ENCODE data around the gene RNF44. TPM values are rescaled to one million over a fixed set of nuclear protein-coding genes. Genes with fewer than 3 reads are reported as not detected.
"Not testable (repeated sequence)": the region's sequence is repeated elsewhere in the genome, so short reads cannot be mapped to it uniquely, and the experiment has no call there.

The RNF44 gene
- polyA plus RNA-seq, 1 donor = 35.5 TPM

DNA sequence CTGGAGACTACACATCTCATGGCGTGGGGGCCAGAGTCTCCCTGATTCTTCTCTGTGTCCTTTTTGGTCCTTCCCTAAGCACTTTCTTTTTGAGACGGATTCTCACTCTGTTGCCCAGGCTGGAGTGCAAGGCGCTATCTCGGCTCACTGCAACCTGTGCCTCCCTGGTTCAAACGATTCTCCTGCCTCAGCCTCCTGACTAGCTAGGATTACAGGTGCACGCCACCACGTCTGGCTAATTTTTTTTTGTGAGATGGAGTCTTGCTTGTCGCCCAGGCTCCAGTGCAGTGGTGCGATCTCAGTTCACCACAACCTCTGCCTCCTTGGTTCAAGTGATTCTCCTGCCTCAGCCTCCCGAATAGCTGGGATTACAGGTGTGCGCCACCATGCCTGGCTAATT lies 13.7 kb upstream of the RNF44 start:
- DNase-seq = not testable (repeated sequence)

DNA sequence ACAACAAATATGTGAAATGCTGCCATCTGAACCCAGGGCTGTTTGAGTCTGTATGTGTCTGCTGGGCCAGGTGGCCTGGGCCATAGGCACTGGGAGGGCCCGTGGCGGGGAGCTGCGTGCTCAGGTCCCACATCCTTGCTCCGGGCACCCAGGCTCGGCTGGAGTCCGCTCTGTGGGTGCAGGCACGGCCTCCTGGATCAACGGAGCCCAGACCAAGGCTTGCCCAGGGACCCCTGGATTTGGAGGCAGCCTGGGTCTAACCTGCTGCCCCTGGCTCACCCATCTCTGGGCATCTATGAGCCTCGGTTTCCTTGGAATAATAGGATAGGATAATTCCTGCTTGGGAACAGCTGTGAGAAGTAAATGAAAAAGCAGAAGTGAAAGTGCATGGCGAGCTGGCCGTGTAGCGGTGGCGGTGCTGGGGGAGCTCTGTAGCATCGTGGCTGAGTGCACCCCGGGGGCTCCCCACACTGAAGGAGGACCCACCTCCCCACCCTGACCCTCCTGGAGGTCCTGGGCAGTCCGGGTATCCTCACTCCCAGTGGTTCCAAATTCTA lies 13.2 kb upstream of the RNF44 start:
- no peak for DNase-seq

DNA sequence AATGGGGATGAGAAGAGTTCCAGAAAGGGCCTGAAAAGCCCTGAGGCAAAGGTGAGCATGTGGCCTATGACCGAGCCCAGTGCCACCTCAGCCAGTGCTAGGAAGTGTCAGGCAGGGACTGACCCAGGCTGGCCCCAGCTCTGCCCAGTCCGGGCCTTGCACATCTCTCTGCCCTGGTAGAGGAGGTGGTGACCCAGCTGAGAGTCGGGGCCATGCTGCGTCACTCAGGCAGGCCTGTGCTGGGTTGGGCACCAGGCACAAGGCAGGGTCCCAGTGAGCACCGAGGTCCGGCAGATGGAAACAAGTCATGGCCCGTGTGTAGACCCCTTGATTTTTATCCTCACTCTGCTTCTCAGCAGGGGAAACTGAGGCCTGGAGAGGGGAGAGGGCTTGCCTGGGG lies 12.7 kb upstream of the RNF44 start:
- DNase-seq = no peak

DNA sequence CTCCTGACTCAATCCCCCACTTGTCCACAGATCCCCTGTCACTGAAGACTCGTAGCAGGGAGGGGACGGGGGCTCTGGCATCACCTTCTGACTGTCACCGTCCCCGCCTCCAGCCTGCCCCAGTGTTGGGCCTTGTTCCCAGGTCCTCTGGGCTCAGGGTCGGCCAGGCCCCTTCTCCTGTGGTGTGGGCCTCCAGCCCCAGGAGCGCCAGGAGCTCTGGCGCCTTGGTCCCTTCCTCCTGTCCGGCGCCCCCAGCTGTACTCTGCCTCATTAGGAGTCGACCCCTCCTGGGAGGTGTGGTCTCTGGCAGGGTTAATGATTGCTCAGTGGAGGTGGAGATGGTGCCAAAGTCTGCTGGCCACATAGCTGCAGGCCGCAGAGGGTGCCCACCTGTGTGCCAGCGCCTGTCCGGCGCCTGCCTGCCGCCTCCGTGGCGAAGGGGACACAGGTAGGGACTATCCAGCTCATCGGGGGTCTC lies 11.8 kb upstream of the RNF44 start, which contains the start of gene CDHR2:
Gene CDHR2, plus strand, starts transcription at position 376 of the 478 bp plus-strand sequence. CDS start 16,011 bp downstream, outside the sequence.
- DNase-seq = no peak

DNA sequence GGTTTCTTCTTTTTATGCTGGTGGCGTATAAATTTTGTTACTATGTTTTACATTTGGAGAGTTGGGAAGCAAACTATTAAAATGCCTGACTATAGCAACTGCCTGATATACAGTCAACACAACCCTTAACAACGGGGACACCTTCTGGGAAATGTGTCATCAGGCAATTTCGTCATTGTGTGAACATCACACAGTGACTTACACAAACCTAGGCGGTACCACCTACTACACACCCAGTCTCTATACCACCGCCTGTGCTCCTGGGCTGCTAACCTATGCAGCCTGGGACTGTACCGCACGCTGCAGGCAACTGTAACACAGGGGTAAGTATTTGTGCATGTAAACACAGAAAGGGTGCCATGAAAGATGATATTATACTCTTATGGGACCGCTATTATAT lies 10.6 kb upstream of the RNF44 start:
- no peak for DNase-seq

DNA sequence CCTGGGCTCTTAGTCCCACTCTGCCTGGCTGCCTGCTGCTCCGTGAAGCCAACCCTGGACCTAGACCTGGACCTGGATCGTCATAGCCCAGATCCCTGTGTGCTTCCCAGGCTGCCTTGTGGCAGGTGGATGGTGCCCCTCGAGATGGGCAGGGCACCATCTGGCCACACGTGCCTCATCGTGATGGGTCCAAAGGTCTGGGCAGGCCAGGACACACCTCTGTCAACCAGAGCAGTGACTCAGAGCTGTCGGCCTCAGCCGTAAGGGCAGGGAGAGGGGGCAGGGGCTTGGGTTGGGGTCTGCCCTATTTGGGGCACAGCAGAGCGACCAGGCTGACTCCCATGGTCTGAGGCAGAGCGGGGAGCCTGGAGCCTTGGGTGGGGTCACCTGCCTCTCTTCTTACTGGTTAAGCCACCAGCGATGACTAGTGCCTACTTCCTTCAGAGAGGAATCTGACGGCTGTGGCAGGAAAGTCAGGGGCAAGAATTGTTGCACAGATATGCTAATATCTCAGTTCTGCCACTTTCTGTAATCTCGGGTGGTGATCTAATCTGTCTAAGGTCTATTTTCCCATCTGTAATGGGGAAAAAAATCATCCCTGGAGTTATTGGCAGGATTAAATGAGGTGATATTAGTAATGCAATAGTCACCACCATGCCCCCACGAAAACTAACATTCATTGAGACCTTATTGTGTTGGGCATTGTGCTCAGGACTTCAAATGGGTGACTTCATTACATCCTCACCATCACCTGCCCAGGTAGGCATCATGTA lies 8.7 kb upstream of the RNF44 start:
- no peak for DNase-seq

DNA sequence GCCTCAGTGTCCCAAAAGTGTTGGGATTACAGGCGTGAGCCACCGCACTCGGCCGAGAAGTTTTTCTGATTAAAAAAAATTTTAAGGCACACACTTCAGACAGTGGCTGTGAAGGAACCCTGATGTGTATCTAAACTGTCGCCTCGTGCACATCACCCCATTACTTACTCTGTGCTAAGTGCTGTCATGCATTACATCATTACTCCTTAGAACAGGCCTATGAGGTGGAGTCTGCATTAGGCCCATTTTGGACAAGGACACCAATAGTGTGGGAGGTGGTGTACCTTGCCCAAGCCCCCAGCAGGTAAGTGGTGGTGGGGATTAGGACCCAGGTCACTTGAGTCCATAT lies 8.2 kb upstream of the RNF44 start:
- DNase-seq = no peak

DNA sequence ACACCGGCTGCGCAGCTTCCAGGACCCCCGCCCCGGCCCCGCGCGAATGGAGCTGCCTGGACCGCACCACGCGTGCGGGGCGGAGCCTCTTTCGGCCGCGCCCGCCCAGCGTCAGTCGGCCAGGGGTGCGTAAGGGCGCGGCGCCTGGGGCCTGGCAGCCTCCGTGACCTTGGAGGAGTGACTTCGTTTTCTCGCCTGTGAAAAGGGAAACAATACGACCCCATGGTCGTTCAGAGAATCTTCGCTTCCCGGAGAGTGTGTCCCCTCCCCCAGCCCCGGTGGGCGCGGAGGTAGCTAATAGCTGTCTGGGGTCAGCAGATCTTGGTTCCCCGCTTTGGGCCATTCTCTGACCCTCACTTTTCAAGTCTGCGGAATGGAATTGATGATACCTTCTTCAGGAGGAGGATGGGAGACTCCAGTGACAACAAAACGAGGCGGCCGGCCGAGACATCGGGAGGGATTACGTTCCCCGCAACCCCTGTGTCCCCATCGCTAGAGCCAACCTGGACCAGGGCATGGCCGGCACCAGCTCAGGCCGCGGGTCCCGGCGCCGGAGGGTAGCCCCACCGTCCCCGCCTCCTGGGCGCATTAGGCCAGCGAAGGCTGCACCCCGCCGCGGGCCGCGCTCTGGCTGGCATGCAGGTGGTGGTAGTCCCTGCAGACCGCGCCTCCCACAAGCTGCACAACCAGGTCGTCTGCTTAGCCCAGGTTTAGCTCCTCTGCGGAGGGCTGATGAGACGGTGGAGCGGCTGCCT lies 6.4 kb upstream of the RNF44 start:
- peak; percentile 68 for DNase-seq

DNA sequence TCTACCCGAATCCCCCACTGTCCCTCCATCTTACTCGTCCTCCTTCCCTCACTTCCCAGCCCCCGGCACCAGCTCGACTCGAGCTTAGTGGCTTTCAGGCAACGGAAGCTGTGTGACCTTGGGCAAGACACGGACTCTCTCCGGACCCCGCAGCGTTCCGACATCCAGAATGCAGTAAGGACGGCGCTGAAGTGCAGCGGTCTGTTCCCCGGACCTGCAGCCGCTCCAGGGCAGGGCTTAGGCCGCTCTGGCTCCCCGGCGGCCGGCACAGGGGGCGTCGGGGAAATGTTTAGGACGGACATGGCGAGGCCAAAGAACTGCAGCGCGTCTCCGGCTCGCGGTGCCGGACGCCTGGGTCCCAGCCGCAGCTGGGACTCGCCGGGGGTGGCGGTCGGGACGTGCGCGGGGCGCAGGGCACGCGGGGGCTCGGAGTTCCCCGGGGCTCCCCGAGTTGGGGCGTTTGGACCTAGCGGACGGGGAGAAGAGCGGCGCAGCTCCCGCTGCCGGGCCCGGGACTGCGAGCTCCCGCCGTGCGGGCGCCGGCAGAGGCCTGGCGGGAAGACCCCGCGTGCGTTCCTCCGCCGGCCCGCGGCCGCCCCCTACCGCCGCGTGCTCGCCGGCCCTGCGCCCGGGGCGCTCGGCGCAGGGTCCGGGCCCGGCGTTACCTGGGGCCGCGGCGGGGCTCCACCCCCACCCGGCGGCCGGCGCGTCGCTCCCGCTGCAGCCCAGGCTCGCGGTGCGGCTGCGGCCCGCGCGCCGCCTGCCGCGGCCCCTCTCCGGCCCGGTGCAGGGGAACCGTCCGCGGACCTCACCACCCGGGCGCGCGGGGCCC lies 5.6 kb upstream of the RNF44 start:
- DNase-seq = peak; percentile 51

DNA sequence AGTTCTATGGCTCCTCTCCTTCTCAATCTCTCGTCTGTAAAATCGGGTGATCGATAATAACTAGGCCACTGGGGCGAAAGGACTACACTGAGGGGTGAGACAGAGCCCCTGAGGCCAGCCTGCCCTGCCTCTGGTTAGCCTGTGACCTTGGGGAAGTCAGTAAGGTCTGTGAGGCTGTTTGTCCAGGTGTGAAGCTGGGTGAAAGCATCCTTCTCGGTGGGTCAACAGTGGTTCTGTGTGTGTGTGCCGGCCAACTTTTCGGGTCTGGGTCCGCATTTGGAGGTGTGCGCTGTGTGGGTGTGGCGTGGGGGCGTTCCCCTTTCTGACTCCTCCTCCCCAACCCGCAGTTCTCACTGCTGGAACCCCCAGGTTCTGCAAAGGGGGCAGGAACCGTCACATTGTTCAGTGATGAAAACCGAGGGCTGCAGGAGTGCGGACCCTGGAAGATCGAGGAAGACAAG lies 5.0 kb upstream of the RNF44 start:
- no peak for DNase-seq

DNA sequence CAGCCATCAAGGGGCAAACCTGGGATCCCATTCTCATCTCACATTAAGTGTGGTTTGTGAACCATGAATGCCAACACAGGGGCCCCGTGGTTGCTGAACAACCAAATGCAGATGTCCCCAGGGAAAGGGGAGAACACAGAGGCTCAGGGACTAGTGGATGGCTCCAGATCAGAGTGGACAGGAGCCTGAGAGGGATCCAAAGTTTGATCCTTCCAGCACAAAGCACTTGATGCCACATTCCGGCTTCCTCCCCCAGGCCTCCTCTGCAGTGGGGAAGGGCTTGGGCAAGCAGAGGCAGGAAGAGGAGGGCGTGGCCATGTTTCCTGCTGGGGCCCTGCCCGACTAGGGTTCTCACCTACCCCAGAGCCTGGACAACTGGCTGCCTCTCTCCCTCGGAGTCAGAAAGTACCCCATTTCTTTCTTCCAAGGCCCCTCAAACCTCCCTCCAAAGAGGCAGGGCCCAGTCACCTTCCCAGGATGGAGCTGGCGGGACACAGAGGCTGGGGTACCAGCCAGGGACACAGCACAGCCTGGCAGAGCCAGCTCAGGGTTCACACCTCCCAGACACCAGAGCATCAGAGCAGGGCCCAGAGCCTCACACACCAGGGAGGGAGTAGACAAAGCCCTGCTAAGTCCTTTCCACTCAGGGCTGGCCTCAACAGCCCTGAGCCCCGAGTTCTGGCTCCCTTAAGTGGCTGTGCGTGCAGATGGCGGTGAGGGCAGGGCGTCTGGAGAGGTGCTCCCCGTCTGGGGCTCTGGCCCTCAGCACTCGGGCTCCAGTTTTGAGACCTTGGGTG lies 4.3 kb upstream of the RNF44 start:
- peak; percentile 16 for DNase-seq

DNA sequence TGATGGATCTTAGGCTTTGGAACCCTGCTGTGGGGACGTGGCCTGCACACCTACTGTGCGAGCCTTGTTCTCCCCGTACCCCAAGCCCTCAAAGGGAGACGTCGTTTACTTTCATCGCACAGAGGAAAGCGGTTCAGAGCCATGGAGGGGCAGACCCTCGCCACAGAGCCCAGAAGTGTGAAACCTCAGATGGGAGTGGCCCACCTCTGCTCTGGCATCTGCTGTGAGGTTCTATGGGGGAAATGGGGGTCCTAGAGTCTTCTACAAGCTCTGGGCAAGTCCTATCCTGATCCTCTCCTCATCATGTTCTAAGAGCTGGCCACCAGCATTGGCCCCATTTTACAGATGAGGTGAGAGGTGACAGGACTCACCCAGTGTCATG lies 3.7 kb upstream of the RNF44 start:
- DNase-seq = no peak

DNA sequence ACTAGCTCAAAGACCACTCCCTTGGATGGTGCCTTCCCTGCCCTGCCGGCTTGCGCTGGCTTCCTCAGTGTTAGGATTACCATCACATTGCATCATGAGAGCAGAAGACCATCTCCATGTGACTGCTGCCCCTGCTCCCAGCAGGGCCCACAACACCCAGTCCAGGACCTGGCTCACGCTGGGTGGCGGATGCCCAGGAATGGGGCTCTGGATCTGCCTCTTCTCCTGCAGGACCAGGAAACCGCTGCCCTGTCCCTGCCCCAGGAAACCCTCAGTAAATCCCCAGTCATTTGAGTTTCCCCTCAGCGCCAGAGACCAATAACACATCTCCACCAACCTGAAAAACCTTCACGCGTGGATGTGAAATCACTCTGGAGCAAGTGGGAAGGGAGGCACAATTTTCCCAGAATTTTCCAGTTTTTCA lies 3.3 kb upstream of the RNF44 start:
- DNase-seq = no peak

DNA sequence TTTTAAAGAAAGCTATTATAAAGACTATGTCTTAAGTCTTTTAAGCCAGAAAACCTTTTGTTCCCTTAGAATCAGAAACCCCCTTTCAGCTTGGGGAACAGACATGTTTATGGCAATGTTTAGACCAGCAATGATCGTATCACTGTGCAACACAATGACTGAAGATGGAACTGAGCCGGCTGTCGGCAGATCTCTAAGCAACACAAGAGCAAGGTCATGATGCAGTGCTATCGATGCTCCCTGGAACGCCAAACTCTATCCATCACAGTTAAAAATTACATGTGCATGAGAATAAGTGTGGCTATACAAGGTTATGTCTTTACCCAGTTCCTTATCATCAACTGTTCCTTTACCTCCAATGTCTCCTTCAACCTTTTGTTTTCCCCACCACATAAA lies 1.8 kb upstream of the RNF44 start:
- no peak for DNase-seq

DNA sequence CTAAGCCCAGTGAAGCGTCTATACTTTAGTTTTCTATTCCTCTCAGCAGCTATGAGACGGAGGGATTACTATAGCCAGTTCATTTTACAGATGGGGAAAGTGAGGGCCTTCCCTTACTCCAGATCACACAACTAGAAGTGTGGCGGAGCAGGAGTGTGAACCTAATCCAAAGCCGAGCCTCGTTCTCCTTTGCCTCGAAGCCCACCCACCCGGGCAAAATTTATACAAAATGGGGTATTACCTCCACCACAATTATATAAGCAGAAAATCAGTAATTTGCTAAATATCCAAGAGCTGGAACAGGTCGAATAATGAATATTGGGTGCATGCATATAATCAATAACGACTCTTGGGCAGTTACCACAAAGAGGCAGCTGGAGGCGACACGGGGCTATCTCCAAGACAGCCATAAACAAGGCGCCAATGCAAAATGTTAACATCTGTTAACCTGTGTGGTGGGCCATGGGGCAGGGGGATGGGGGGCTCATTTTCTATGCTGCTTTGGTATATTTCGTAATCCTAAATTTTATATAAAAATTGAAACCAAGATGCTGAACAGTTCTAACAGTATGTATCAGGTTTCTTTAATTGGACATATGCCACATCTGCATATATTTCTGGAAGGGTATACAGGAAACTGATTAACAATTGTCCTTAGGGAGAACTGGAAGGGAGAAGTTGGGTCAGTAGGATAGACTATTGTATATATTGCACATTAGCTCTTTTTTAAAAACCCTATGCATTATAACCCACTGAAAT lies 1.2 kb upstream of the RNF44 start:
- DNase-seq = no peak

DNA sequence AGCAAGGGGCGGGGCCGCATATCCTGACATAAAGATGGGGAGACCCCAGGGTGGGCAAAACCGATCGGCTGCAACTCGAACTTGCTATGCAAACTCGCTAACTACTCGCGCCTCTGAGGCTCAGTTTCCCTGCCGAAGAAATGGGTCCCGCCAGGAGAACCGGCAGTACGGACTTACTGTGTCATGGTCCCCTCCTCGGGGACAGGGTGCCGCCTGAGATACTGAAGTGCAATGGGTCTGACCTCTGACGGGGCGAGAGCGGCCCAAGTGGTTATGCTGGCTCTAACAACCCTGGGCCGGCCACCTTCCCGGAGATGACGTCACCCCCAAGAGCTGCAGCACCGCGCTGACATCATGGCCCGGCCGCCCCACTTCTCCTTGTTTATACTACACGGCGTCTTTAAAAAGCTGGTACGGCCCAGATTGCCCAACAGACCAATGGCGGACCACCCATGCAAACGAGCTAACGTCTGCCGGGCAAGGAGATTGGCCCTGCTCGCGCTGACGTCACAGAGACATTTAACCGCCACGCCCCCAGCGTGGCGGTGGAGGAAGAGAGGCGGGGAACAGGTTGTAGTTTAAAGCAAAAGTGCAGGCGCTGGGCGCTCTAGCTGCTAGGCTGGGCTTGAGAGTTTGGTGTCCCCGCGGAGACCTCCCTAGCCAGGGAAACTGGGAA lies 490 bp upstream of the RNF44 start:
- peak; percentile 100 for DNase-seq

DNA sequence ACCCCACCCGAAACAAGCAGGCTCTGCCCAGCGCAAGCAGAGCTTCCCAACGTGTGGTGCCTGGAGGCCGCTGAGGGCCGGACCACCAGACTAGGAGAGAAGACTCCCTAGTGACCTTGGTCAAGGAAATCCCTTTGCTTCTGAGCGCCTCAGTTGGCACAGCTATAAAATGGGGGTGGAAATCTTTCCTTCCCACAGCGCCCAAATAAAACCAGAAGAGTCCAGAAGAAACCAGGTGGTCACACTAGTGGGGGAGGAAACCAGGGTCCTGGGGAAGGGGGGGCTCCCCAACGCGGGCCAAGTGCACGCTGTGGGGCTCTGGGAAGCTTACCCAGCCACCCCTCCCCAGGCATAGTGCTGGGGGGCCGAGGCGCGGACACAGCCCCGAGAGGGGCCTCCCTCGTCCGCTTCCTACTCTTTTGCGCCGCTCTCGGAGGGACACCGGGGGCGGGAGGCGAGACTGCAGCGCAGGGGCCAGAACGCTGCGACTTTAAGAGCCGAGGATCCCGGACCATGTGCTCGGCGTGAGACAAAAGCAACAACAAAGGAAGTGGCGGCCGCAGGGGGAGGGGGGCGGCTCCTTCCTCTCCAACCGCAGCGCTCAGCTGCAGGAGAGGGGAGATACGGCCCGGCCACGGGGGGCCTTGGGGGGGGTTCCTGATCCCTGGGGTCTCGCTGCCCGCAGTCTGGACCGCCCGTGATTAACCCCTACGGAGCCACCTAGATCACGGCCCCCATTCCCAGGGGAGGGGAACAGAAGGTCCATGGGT lies 885 bp downstream of the RNF44 start:
- peak; percentile 86 for DNase-seq

DNA sequence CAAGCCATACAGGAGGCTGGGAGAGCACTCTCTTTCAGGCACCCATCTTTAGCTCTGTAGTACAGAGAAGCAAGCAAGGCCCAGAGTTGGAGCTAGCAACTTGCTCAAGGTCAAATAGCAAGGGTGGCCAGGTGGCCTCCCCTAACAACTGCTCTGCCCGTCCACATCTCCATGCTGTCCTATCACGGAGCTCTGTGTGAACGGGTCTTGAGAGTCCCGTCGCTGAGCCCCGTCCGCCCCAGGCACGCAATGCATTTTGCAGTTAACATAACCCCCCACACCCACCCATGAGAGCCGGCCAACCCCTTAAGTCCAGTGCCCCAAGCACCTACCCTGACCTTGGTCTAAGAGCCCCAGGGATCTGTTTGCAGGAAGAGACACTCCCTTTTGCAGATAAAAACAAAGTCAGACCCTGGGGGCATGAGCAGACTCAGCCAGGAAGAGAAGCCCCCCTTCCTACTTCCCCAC lies 1.5 kb downstream of the RNF44 start:
- no peak for DNase-seq

DNA sequence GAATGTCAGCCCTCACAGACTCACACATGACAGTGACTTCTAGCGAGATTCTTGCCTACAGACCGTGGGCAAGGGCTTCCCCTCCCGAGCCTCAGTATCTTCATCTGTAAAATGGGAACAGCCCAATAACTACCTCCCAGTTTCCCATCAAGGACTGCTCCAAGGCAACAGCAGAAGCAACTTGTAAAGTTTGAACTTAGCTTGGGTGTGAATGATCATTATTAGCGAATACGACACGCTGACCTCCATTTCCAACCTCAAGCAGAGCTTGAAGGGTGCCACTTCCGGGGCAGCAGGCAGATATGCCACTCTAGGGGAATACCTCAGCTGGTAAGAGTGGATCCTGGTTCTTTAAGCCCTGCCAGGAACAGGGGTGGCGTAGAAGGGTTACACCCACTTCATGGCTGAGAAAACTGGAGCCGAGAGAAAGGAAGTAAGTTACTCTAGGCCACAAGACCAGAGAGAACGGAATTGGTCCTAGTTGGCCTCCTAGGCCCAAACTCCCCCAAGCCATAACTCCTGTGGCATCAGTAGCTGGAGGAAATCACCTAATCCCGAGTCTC lies 2.0 kb downstream of the RNF44 start:
- no peak for DNase-seq

All from hindlimb muscle (tissue), 1 donor.